ENCODE results near the gene EID2.

The EID2 gene

DNA sequence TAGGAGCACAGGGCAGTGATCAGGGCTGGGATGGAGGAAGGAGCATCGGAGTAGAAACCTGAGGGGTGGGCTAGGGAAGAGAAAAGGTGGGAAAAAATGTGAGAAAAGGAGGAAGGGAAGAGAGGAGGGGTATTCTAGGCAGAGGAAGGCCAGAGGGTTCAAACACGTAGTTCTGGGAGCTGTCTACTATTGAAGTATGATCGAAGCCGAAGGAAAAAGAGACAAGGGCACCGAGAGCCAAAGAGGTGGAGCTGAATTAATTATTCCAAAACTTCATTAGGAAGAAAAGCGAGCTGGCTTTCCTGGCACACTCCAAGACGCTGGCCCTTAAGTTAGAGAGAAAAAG lies 33.4 kb downstream of the EID2 start:
- DNase-seq (ENCODE audit: low read depth in 2 of 3, low spot score in 2 of 3): no peak

DNA sequence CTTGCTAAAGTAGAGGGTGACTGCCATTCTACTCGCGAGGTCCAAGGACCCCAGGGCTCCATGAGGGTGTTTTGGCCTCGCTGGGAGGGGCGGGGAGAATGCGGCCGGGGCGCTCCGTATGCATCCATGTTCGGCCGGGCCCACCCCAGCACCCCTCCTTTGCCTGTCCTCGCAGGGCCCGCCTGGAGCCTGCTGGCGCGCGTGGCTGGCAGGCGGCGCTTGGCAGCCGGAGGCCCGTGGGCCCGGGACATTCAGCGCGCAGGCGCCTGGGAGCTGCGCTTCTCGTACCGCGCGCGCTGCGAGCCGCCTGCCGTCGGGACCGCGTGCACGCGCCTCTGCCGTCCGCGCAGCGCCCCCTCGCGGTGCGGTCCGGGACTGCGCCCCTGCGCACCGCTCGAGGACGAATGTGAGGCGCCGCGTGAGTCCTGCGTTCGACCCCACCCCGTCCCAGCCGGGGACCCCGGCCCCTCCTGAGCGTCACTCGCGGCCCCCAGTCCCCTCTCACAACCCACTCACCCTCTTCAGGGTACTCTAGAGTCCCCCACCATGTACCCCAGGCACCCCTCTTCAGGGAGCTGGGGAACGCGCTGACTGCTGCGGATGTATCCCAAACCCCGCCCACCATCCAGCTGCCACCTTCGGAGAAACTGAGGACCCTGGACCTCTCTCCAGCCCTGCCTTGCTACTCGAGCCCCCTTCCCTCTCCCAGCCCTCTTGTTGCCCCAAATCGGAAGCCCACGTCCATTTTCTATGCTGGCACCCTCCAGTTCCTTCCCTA lies 37.1 kb downstream of the EID2 start:
- peak; percentile 52 to 62 (median 58) for DNase-seq (ENCODE audit: low read depth in 2 of 3, low spot score in 2 of 3)

GRCh38 chr19:39501340-39501739 lies 38.6 kb downstream of the EID2 start:
- no peak for DNase-seq (ENCODE audit: low read depth in 2 of 3, low spot score in 2 of 3)

GRCh38 chr19:39500543-39500942 lies 39.4 kb downstream of the EID2 start:
- no peak for DNase-seq (ENCODE audit: low read depth in 2 of 3, low spot score in 2 of 3)

GRCh38 chr19:39499932-39500331 lies 40.0 kb downstream of the EID2 start:
- no peak for DNase-seq (ENCODE audit: low read depth in 2 of 3, low spot score in 2 of 3)

- DNase-seq (ENCODE audit: low read depth in 2 of 3, low spot score in 2 of 3): no peak
These were observed 40.9 kb downstream of the EID2 start, which contains the start of gene DLL3 for GRCh38 chr19:39498798-39499642. Gene DLL3, plus strand, starts transcription at chr19:39498947. Its CDS starts 28 bp downstream, at chr19:39498975.

GRCh38 chr19:39497996-39498797 lies 41.8 kb downstream of the EID2 start:
- no peak for DNase-seq (ENCODE audit: low read depth in 2 of 3, low spot score in 2 of 3)

DNA sequence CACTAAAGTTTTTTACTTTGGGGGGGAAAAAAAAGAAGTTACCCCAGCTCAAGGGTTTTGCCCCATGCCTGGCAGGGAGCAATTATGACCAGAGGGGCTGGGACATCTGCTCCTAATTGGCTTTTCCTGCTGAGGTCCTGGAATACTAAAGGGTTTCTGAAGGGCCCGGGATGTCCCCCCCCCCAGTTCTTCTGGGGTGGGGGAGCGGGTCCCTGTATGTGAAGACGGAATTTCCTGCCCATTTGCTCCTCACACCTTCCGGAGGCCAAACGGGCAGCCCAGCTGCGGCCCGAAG lies 42.3 kb downstream of the EID2 start:
- DNase-seq (ENCODE audit: low read depth in 2 of 3, low spot score in 2 of 3): no peak

GRCh38 chr19:39496063-39496462 lies 43.9 kb downstream of the EID2 start:
- no peak for DNase-seq (ENCODE audit: low read depth in 2 of 3, low spot score in 2 of 3)

- DNase-seq (ENCODE audit: low read depth in 2 of 3, low spot score in 2 of 3): no peak
These were observed 45.3 kb downstream of the EID2 start for GRCh38 chr19:39494661-39495060.

GRCh38 chr19:39492788-39493187 lies 47.2 kb downstream of the EID2 start:
- DNase-seq (ENCODE audit: low read depth in 2 of 3, low spot score in 2 of 3): no peak

- no peak for DNase-seq (ENCODE audit: low read depth in 2 of 3, low spot score in 2 of 3)
These were observed 47.7 kb downstream of the EID2 start for GRCh38 chr19:39492225-39492624.

DNA sequence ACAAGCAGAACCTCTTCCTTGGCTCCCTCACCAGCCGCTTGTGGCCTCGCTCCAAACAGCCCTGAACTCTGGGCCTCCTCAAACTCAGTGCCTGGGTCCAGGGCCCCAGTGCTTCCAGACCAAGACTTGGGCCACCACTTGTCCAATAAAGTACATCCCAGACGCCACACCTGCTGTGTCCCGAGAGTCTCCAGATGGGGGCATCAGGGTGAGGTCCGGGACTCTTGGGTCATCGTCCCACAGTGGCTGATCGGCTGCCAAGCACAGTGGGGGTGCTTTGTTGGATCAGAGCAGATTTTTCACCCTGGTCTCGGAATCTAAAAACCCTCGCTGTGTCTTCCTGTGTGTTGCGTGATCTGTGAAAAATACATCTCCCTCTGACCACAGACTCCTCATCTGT lies 50.2 kb downstream of the EID2 start:
- no peak for DNase-seq (ENCODE audit: low read depth in 2 of 3, low spot score in 2 of 3)

Data from activated CD8-positive, alpha-beta memory T cell treated with anti-CD3 and anti-CD28 coated beads for 48 hours (primary cell).